Heart left ventricle (tissue), 13 donors: ENCODE results near the gene ENOX1.

ENCODE experiments used
- POLR2A ChIP-seq, 2 donors: fragments of 450-650 bp; IDR thresholded peaks; one replicate each; pipeline ENCODE4 v1.6.1; 2017; ENCODE audit warnings: antibody characterized with exemption in 2 of 2, mild to moderate bottlenecking in 2 of 2, moderate library complexity in 2 of 2
- TF ChIP-seq, protein P1 (sequence below), 12 donors: fragments of 200-600 bp; sonication (generic) in 4 of 12; IDR thresholded peaks; one replicate each; pipeline versions ENCODE4 v1.5.0 to v1.8.0; 2018 to 2022; ENCODE audit warnings: antibody characterized with exemption in 12 of 12, mild to moderate bottlenecking in 5 of 12
- donor health status: ischemic (EF 13 %, LVEDD 7.1; RV severe dilation, severe dysfunction).
- donor health status: DM: no; HTN: yes; CAD: no.
- donor health status: DM: no; HTN: no; CAD: no.
- donor health status: ischemic (EF 25% LVEDD 6.9; RV normal size, moderate dysfunction).
- donor health status: ischemic (EF 25% LVEDD 5.7; RV mildly dilated, moderate dysfunction).
- donor health status: ischemic (EF 35%, LVEDD 5.7; RV mildly dilated, moderate dysfunction).
- donor health status: nonischemic (EF 11% LVEDD 7.7; RV severe dilation, severe dysfunction).
- donor health status: DM: yes; HTN: yes; CAD: no.
- donor health status: PGD.
- donor health status: ischemic (EF 29% LVEDD 5.4; RV normal size, mild dysfunction).
- donor health status: nonischemic (EF 23%, LVEDD 6.1; RV moderate dilation, normal function).

DNA sequence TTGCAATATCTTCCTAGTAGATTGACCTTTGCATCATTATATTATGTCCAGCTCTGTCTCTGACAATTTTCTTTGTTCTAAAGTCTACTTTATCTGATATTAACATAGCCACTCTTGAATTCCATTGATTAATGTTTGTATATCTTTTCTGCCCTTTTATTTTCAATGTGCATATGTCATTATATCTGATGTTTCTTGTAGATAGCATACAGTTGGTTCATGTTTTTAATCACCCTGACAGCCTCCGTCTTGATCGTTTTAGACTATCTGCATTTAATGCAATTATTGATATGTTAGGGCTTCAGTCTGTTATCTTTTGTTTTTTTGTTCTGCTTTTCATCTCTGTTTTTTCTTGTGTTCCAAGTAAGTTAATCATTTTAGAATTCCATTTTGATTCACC is 159.8 kb downstream of the ENOX1 start:
- TF ChIP-seq, protein P1, sequence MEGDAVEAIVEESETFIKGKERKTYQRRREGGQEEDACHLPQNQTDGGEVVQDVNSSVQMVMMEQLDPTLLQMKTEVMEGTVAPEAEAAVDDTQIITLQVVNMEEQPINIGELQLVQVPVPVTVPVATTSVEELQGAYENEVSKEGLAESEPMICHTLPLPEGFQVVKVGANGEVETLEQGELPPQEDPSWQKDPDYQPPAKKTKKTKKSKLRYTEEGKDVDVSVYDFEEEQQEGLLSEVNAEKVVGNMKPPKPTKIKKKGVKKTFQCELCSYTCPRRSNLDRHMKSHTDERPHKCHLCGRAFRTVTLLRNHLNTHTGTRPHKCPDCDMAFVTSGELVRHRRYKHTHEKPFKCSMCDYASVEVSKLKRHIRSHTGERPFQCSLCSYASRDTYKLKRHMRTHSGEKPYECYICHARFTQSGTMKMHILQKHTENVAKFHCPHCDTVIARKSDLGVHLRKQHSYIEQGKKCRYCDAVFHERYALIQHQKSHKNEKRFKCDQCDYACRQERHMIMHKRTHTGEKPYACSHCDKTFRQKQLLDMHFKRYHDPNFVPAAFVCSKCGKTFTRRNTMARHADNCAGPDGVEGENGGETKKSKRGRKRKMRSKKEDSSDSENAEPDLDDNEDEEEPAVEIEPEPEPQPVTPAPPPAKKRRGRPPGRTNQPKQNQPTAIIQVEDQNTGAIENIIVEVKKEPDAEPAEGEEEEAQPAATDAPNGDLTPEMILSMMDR (IDR thresholded peaks at IDR 0.05): no peak
- TF ChIP-seq POLR2A (IDR thresholded peaks at IDR 0.05): no peak
